Measurements from ENCODE around the gene MYCL.

MYCL gene

DNA sequence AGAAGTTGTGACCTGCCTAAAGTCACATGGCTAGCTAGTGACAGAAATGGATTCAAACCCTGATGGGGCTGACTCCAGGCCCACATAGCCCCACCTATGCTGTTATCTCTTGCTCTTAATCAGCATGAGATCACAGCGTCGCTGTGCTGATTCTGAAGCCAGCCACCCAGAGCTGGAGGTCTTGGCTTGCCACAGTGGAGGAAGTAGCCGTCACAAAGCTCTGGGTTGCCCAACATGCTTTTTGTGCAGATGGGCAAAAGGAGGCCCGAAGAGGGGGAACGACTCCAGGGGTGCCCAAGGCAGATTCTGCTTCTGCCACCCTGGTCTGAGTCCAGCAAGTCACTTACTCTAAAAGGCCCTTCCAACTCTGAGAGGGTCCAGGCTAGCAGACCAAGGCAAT lies 38.5 kb upstream of the MYCL start:
- Histone ChIP-seq H3K4me1 (ENCODE audit: low read length) (no peaks in the 10 kb centered on the region), H3K9me3 (ENCODE audit: insufficient read depth, low read length) (no peaks in the 10 kb centered on the region), H3K9ac (ENCODE audit: low read length) (no peak overlapping the region), H4K20me1 (ENCODE audit: insufficient read depth, low read length) (no peaks in the 10 kb centered on the region), H3K79me2 (ENCODE audit: low read length) (no peaks in the 10 kb centered on the region), H3K27ac (ENCODE audit: low read length) (no peak overlapping the region), H3K27me3 (ENCODE audit: low read depth, low read length) (no peaks in the 10 kb centered on the region), H3K36me3 (replicated peaks; ENCODE audit: low read depth, low read length) (no peaks in the 10 kb centered on the region), H3K4me2 (ENCODE audit: low read length) (no peak overlapping the region), H3K4me3 (ENCODE audit: low read length) (no peak overlapping the region), H2AFZ (ENCODE audit: low read depth, low read length) (no peak overlapping the region)
- TF ChIP-seq, protein P1, sequence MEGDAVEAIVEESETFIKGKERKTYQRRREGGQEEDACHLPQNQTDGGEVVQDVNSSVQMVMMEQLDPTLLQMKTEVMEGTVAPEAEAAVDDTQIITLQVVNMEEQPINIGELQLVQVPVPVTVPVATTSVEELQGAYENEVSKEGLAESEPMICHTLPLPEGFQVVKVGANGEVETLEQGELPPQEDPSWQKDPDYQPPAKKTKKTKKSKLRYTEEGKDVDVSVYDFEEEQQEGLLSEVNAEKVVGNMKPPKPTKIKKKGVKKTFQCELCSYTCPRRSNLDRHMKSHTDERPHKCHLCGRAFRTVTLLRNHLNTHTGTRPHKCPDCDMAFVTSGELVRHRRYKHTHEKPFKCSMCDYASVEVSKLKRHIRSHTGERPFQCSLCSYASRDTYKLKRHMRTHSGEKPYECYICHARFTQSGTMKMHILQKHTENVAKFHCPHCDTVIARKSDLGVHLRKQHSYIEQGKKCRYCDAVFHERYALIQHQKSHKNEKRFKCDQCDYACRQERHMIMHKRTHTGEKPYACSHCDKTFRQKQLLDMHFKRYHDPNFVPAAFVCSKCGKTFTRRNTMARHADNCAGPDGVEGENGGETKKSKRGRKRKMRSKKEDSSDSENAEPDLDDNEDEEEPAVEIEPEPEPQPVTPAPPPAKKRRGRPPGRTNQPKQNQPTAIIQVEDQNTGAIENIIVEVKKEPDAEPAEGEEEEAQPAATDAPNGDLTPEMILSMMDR (IDR thresholded peaks at IDR 0.05; ENCODE audit: low read depth, low read length): no peak
- no peak for TF ChIP-seq EZH2phosphoT487 (IDR thresholded peaks at IDR 0.05; ENCODE audit: low read depth)

- Histone ChIP-seq H3K4me2 (ENCODE audit: low read length) (no peak overlapping the region), H2AFZ (ENCODE audit: low read depth, low read length) (no peak overlapping the region), H3K36me3 (replicated peaks; ENCODE audit: low read depth, low read length) (no peaks in the 10 kb centered on the region), H3K79me2 (ENCODE audit: low read length) (no peaks in the 10 kb centered on the region), H3K27ac (ENCODE audit: low read length) (no peak overlapping the region), H3K4me3 (ENCODE audit: low read length) (no peak overlapping the region), H4K20me1 (ENCODE audit: insufficient read depth, low read length) (no peaks in the 10 kb centered on the region), H3K4me1 (ENCODE audit: low read length) (no peaks in the 10 kb centered on the region), H3K27me3 (ENCODE audit: low read depth, low read length) (no peaks in the 10 kb centered on the region), H3K9me3 (ENCODE audit: insufficient read depth, low read length) (no peaks in the 10 kb centered on the region), H3K9ac (ENCODE audit: low read length) (no peak overlapping the region)
- TF ChIP-seq, protein P1 (IDR thresholded peaks at IDR 0.05; ENCODE audit: low read depth, low read length): no peak
- TF ChIP-seq EZH2phosphoT487 (IDR thresholded peaks at IDR 0.05; ENCODE audit: low read depth): no peak
Measured at GRCh38 chr1:39938856-39939255, 37.1 kb upstream of the MYCL start.

GRCh38 chr1:39936724-39937491 lies 35.2 kb upstream of the MYCL start:
- TF ChIP-seq, protein P1 (IDR thresholded peaks at IDR 0.05; ENCODE audit: low read depth, low read length): no peak
- TF ChIP-seq EZH2phosphoT487 (IDR thresholded peaks at IDR 0.05; ENCODE audit: low read depth): no peak
- Histone ChIP-seq H3K27me3 (ENCODE audit: low read depth, low read length) (no peaks in the 10 kb centered on the region), H3K4me1 (ENCODE audit: low read length) (no peaks in the 10 kb centered on the region), H2AFZ (ENCODE audit: low read depth, low read length) (no peak overlapping the region), H3K4me2 (ENCODE audit: low read length) (no peak overlapping the region), H3K9me3 (ENCODE audit: insufficient read depth, low read length) (no peaks in the 10 kb centered on the region), H3K36me3 (replicated peaks; ENCODE audit: low read depth, low read length) (no peaks in the 10 kb centered on the region), H3K4me3 (ENCODE audit: low read length) (no peak overlapping the region), H4K20me1 (ENCODE audit: insufficient read depth, low read length) (no peaks in the 10 kb centered on the region), H3K27ac (ENCODE audit: low read length) (no peak overlapping the region), H3K9ac (ENCODE audit: low read length) (no peak overlapping the region), H3K79me2 (ENCODE audit: low read length) (no peaks in the 10 kb centered on the region)

- Histone ChIP-seq H3K9me3 (ENCODE audit: insufficient read depth, low read length) (no peaks in the 10 kb centered on the region), H2AFZ (ENCODE audit: low read depth, low read length) (no peak overlapping the region), H3K27ac (ENCODE audit: low read length) (no peak overlapping the region), H4K20me1 (ENCODE audit: insufficient read depth, low read length) (no peaks in the 10 kb centered on the region), H3K27me3 (ENCODE audit: low read depth, low read length) (no peaks in the 10 kb centered on the region), H3K4me3 (ENCODE audit: low read length) (no peak overlapping the region), H3K4me1 (ENCODE audit: low read length) (peaks cover 8% of the 10 kb centered on the region), H3K36me3 (replicated peaks; ENCODE audit: low read depth, low read length) (no peaks in the 10 kb centered on the region), H3K9ac (ENCODE audit: low read length) (no peak overlapping the region), H3K4me2 (ENCODE audit: low read length) (no peak overlapping the region), H3K79me2 (ENCODE audit: low read length) (no peaks in the 10 kb centered on the region)
- TF ChIP-seq EZH2phosphoT487 (IDR thresholded peaks at IDR 0.05; ENCODE audit: low read depth): no peak
- TF ChIP-seq, protein P1 (IDR thresholded peaks at IDR 0.05; ENCODE audit: low read depth, low read length): no peak
Measured at GRCh38 chr1:39933956-39934941, 32.5 kb upstream of the MYCL start.
